Transverse colon (tissue), 4 donors: ENCODE measurements around the gene SLC19A1. TPM values are rescaled to one million over a fixed set of nuclear protein-coding genes. Genes with fewer than 3 reads are reported as not detected.

ENCODE experiments used
- DNase-seq: peaks from one replicate; pipeline ENCODE4 v3.0.0-alpha.2; 2019
- H3K27ac ChIP-seq, 4 donors: fragments of 200-600 bp; sonication (generic); 2 replicates each; pipeline ENCODE4 v1.5.1; 2016 to 2018; ENCODE audit warnings: inconsistent platforms in 4 of 4
- H3K27me3 ChIP-seq: fragments of 200-600 bp; sonication (generic); 2 replicates; pipeline ENCODE4 v1.5.1; 2017; ENCODE audit warnings: inconsistent platforms
- H3K36me3 ChIP-seq, 4 donors: fragments of 200-600 bp; sonication (generic); 2 replicates each; pipeline ENCODE4 v1.5.1; 2017 to 2019; ENCODE audit warnings: inconsistent platforms in 4 of 4
- H3K4me1 ChIP-seq, 4 donors: fragments of 200-600 bp; sonication (generic); 2 replicates each; pipeline ENCODE4 v1.5.1; 2017 to 2020; ENCODE audit warnings: inconsistent platforms in 4 of 4
- H3K4me3 ChIP-seq, 4 donors: fragments of 200-600 bp; sonication (generic); 1 replicate in 1 of 4; 2 replicates in 3 of 4; pipeline versions ENCODE4 v1.5.1 to v1.6.1; 2017 to 2019; ENCODE audit warnings: inconsistent platforms in 4 of 4
- H3K9me3 ChIP-seq, 2 donors: fragments of 200-600 bp; sonication (generic); 2 replicates each; pipeline ENCODE4 v1.5.1; 2017 to 2019; ENCODE audit warnings: inconsistent platforms in 2 of 2
- CTCF ChIP-seq, 5 experiments: fragments of 200-600 bp in 3 of 5; fragments of 450-650 bp in 2 of 5; sonication (generic) in 3 of 5; IDR thresholded peaks; 1 replicate in 2 of 5; 2 replicates in 3 of 5; pipeline ENCODE4 v1.5.1; 2016 to 2017; ENCODE audit warnings: antibody characterized with exemption in 5 of 5, inconsistent platforms in 3 of 5, mild to moderate bottlenecking in 2 of 5, moderate library complexity in 1 of 5
- EP300 ChIP-seq: sonication (generic); formaldehyde crosslinking; IDR thresholded peaks from one replicate; pipeline ENCODE4 v1.6.1; 2017; ENCODE audit warnings: antibody characterized with exemption, low read depth
- POLR2A ChIP-seq: fragments of 450-650 bp; IDR thresholded peaks from one replicate; pipeline ENCODE4 v1.6.1; 2016; ENCODE audit warnings: antibody characterized with exemption, mild to moderate bottlenecking, moderate library complexity
- POLR2AphosphoS5 ChIP-seq, 3 donors: sonication (generic); formaldehyde crosslinking; IDR thresholded peaks; one replicate each; pipeline ENCODE4 v1.6.1; 2016; ENCODE audit warnings: antibody characterized with exemption in 3 of 3
- WGBS, 2 donors: methylation state at CpG; one replicate each; pipeline ENCODE4 v1.1.5; 2018; ENCODE audit warnings: low coverage in 1 of 2; 5-methylcytosine and 5-hydroxymethylcytosine counted together
- in situ Hi-C, 4 donors: fragments of 200-750 bp; cut with MboI; loops; one replicate each; pipeline versions ENCODE4 v1.15.0 to v1.15.1; 2017; ENCODE audit warnings: low sequenced_read_pairs in 3 of 4, low pct_ligation_motif_present in 1 of 4, low pct_unique_long_range_greater_than_20kb in 1 of 4
- intact Hi-C: fragments of 100-400 bp; cut with DNase I; formaldehyde crosslinking; loops from one replicate; pipeline ENCODE4 v1.15.1; 2023; ENCODE audit warnings: low total_unique reads
- total RNA-seq, 4 donors: library from RNA; depleted of rRNA; stranded (reverse); fragments of >200 nt; gene quantifications; one replicate each; pipeline ENCODE4 v1.1.0, GENCODE V29; 2016

SLC19A1 gene
- total RNA-seq, 4 donors from 2014 or later: 8.3 to 24.1 (median 17.3) TPM

GRCh38 chr21:45536301-45537081 is 5.7 kb downstream of the SLC19A1 start:
- Histone ChIP-seq H3K4me1 (peaks cover 12 to 36% (median 30%) of the 10 kb centered on the region in 4 donors), H3K9me3 (no peaks in the 10 kb centered on the region), H3K27ac (no peak overlapping the region), H3K27me3 (no peaks in the 10 kb centered on the region), H3K4me3 (no peak overlapping the region), H3K36me3 (no peaks in the 10 kb centered on the region)
- TF ChIP-seq EP300: no peak
- no peak for TF ChIP-seq POLR2A
- no peak for TF ChIP-seq POLR2AphosphoS5 (IDR thresholded peaks at IDR 0.05)
- TF ChIP-seq CTCF (IDR thresholded peaks at IDR 0.05): no peak
- WGBS, 2 donors: 83 to 95% methylated on average over 2 to 31 of the region's 31 CpGs
- in situ Hi-C loops: no loop called here
- DNase-seq: peak; percentile 6
- intact Hi-C loops: loop anchor here (1.0 kb wide), 1 partner anchor 31 kb away; no protein-coding TSS in a partner anchor

- Histone ChIP-seq H3K36me3 (no peaks in the 10 kb centered on the region), H3K27ac (peak overlapping the region in 3 of 4 donors; percentile 14 to 78 (median 61)), H3K4me1 (peaks cover 8 to 30% (median 25%) of the 10 kb centered on the region in 4 donors), H3K27me3 (no peaks in the 10 kb centered on the region), H3K4me3 (no peak overlapping the region), H3K9me3 (no peaks in the 10 kb centered on the region)
- TF ChIP-seq POLR2AphosphoS5 (IDR thresholded peaks at IDR 0.05) (no peak), POLR2A (no peak), EP300 (no peak)
- DNase-seq: peak; percentile 21
- in situ Hi-C loops: no loop called here
- 82% methylated on average over 34 of the region's 34 CpGs; no CpG with 5 or more reads in 1 of the 2 donors for WGBS, 2 donors
- intact Hi-C loops: no loop called here
These were observed 6.7 kb downstream of the SLC19A1 start for GRCh38 chr21:45535341-45536081.

GRCh38 chr21:45534636-45535331 is 7.5 kb downstream of the SLC19A1 start:
- in situ Hi-C loops: no loop called here
- peak; percentile 51 for TF ChIP-seq EP300
- TF ChIP-seq POLR2AphosphoS5 (IDR thresholded peaks at IDR 0.05): peak in 1 of 3 donors; percentile 65
- TF ChIP-seq CTCF (IDR thresholded peaks at IDR 0.05): no peak
- peak; percentile 12 for TF ChIP-seq POLR2A
- Histone ChIP-seq H3K4me3 (no peak overlapping the region), H3K36me3 (no peaks in the 10 kb centered on the region), H3K9me3 (no peaks in the 10 kb centered on the region), H3K27ac (peak overlapping the region; percentile 61 to 78 (median 72)), H3K4me1 (peaks cover 8 to 30% (median 25%) of the 10 kb centered on the region in 4 donors), H3K27me3 (no peaks in the 10 kb centered on the region)
- intact Hi-C loops: no loop called here
- 74% methylated on average over 23 of the region's 28 CpGs; no CpG with 5 or more reads in 1 of the 2 donors for WGBS, 2 donors
- peak; percentile 86 for DNase-seq

- Histone ChIP-seq H3K4me3 (no peak overlapping the region), H3K27ac (peak overlapping the region; percentile 61 to 78 (median 72)), H3K27me3 (no peaks in the 10 kb centered on the region), H3K4me1 (peaks cover 8 to 30% (median 25%) of the 10 kb centered on the region in 4 donors), H3K36me3 (no peaks in the 10 kb centered on the region), H3K9me3 (no peaks in the 10 kb centered on the region)
- intact Hi-C loops (no loop called here), in situ Hi-C loops (no loop called here)
- 71% methylated on average over 13 of the region's 20 CpGs; no CpG with 5 or more reads in 1 of the 2 donors for WGBS, 2 donors
- TF ChIP-seq CTCF (IDR thresholded peaks at IDR 0.05) (no peak), EP300 (no peak)
- DNase-seq: peak; percentile 10
These were observed 8.2 kb downstream of the SLC19A1 start for GRCh38 chr21:45533846-45534635.
